Prostate gland (tissue), 2 donors: ENCODE measurements around the gene CACNA1B.

ENCODE experiments used
- CTCF ChIP-seq, 4 experiments: fragments of 200-600 bp in 2 of 4; fragments of 450-650 bp in 2 of 4; sonication (generic) in 2 of 4; IDR thresholded peaks; 1 replicate in 3 of 4; 2 replicates in 1 of 4; pipeline ENCODE4 v1.5.1; 2016 to 2019; ENCODE audit warnings: antibody characterized with exemption in 4 of 4, mild to moderate bottlenecking in 2 of 4, moderate library complexity in 2 of 4
- POLR2AphosphoS5 ChIP-seq: sonication (generic); formaldehyde crosslinking; IDR thresholded peaks from one replicate; pipeline ENCODE4 v1.6.1; 2017; ENCODE audit warnings: antibody characterized with exemption

- TF ChIP-seq CTCF (IDR thresholded peaks at IDR 0.05): no peak
- no peak for TF ChIP-seq POLR2AphosphoS5
Observed at GRCh38 chr9:137971477-137972138, 94.0 kb downstream of the CACNA1B start.
